H1 (cell line): ENCODE measurements around the gene OR8B8. TPM values are rescaled to one million over a fixed set of nuclear protein-coding genes. Genes with fewer than 3 reads are reported as not detected.

Source experiments
- CTCF ChIA-PET: fragments of 300-600 bp; sonication (Branson Sonifier 250); formaldehyde crosslinking; loops from one replicate; lab custom pipeline; 2021; ENCODE audit not compliant: partially characterized antibody; lab: Charles Lee
- POLR2A ChIA-PET: fragments of 300-600 bp; sonication (Branson Sonifier 250); formaldehyde crosslinking; loops from one replicate; lab custom pipeline; 2021; ENCODE audit warnings: inconsistent platforms; ENCODE audit not compliant: partially characterized antibody; lab: Charles Lee
- DNase-seq, 2 experiments: peaks; one replicate each; pipeline versions ENCODE4 v3.0.0 to v3.0.0-alpha.2; 2010 to 2022; ENCODE audit warnings: low spot score in 2 of 2, low read depth in 1 of 2, mixed read lengths in 1 of 2
- FAIRE-seq: peaks from 2 replicates; lab custom pipeline; 2011; peaks lifted over from hg19 to GRCh38; lab: Jason Lieb, UNC
- H2AFZ ChIP-seq: 2 replicates; pipeline ENCODE4 v1.8.1; 2012; ENCODE audit warnings: low read length, inconsistent platforms
- H2AK5ac ChIP-seq: 2 replicates; pipeline ENCODE4 v1.6.1; 2013; ENCODE audit warnings: low read depth, low read length
- H2BK120ac ChIP-seq: replicated peaks from 2 replicates; pipeline ENCODE3; 2013; ENCODE audit warnings: low read depth, low read length, inconsistent platforms
- H2BK12ac ChIP-seq: 2 replicates; pipeline ENCODE4 v1.6.1; 2013; ENCODE audit warnings: low read depth, low read length
- H2BK15ac ChIP-seq: 2 replicates; pipeline ENCODE4 v1.6.1; 2013; ENCODE audit warnings: low read length
- H2BK20ac ChIP-seq: 2 replicates; pipeline ENCODE4 v1.6.1; 2013; ENCODE audit warnings: low read length
- H2BK5ac ChIP-seq: 2 replicates; pipeline ENCODE4 v1.6.1; 2013; ENCODE audit warnings: low read depth, low read length
- H3K14ac ChIP-seq: 2 replicates; pipeline ENCODE4 v1.6.1; 2013; ENCODE audit warnings: inconsistent platforms; ENCODE audit not compliant: insufficient read length
- H3K18ac ChIP-seq: 2 replicates; pipeline ENCODE4 v1.6.1; 2013; ENCODE audit warnings: low read length; ENCODE audit errors: extremely low read depth
- H3K23ac ChIP-seq: 2 replicates; pipeline ENCODE4 v1.6.1; 2013; ENCODE audit warnings: inconsistent platforms; ENCODE audit not compliant: insufficient read length
- H3K23me2 ChIP-seq: 2 replicates; pipeline ENCODE4 v1.6.1; 2013; ENCODE audit warnings: low read depth, low read length
- H3K27ac ChIP-seq: 2 replicates; pipeline ENCODE4 v1.6.1; 2011; ENCODE audit warnings: low read depth, low read length, inconsistent platforms
- H3K27me3 ChIP-seq, 4 experiments: replicated peaks in 1 of 4; 1 replicate in 1 of 4; 2 replicates in 3 of 4; pipeline versions ENCODE4 v1.6.1 to v1.8.1; 2011 to 2013; ENCODE audit warnings: low read length in 3 of 4, mild to moderate bottlenecking in 3 of 4, inconsistent platforms in 2 of 4, mixed read lengths in 2 of 4, moderate library complexity in 1 of 4; ENCODE audit not compliant: control insufficient read depth in 3 of 4, insufficient read depth in 3 of 4; ENCODE audit errors: extremely low read depth in 1 of 4
- H3K36me3 ChIP-seq, 4 experiments: 2 replicates each; pipeline versions ENCODE4 v1.6.1 to v1.8.1; 2011 to 2013; ENCODE audit warnings: mild to moderate bottlenecking in 4 of 4, low read length in 3 of 4, moderate library complexity in 2 of 4, control low read depth in 1 of 4, inconsistent platforms in 1 of 4; ENCODE audit not compliant: insufficient read depth in 4 of 4, control insufficient read depth in 2 of 4
- H3K4ac ChIP-seq: replicated peaks from 2 replicates; pipeline ENCODE3; 2013; ENCODE audit warnings: low read length, low read depth, mixed read lengths, inconsistent platforms; ENCODE audit not compliant: insufficient read length
- H3K4me1 ChIP-seq, 4 experiments: replicated peaks in 1 of 4; 1 replicate in 1 of 4; 2 replicates in 3 of 4; pipeline versions ENCODE4 v1.6.1 to v1.8.1; 2011 to 2013; ENCODE audit warnings: low read length in 3 of 4, inconsistent platforms in 2 of 4, mixed read lengths in 1 of 4; ENCODE audit not compliant: insufficient read depth in 4 of 4, control insufficient read depth in 3 of 4
- H3K4me2 ChIP-seq, 2 experiments: 2 replicates each; pipeline versions ENCODE4 v1.6.1 to v1.8.1; 2011 to 2013; ENCODE audit warnings: low read depth in 2 of 2, low read length in 2 of 2, control low read depth in 1 of 2, inconsistent platforms in 1 of 2, mild to moderate bottlenecking in 1 of 2; ENCODE audit not compliant: insufficient read depth in 1 of 2
- H3K4me3 ChIP-seq, 4 experiments: fragments of 200-600, 300-600 bp in 1 of 4; sonication (generic), shearing (Covaris generic), sonication (Bioruptor Twin) in 1 of 4; 2 replicates each; pipeline versions ENCODE4 v1.5.1 to v1.8.1; 2011 to 2016; ENCODE audit warnings: low read length in 4 of 4, low read depth in 3 of 4, control low read depth in 2 of 4, inconsistent platforms in 2 of 4, mild to moderate bottlenecking in 2 of 4, mixed read lengths in 1 of 4, moderate library complexity in 1 of 4; ENCODE audit not compliant: insufficient read depth in 2 of 4; ENCODE audit errors: extremely low read depth in 1 of 4
- H3K56ac ChIP-seq: replicated peaks from 2 replicates; pipeline ENCODE3; 2013; ENCODE audit warnings: low read depth, mild to moderate bottlenecking, mixed read lengths, low read length, inconsistent platforms; ENCODE audit not compliant: insufficient read length
- H3K79me1 ChIP-seq: 2 replicates; pipeline ENCODE4 v1.6.1; 2013; ENCODE audit warnings: low read depth, low read length, control low read depth
- H3K79me2 ChIP-seq, 2 experiments: 2 replicates each; pipeline versions ENCODE4 v1.6.1 to v1.8.1; 2012 to 2013; ENCODE audit warnings: low read length in 2 of 2, mild to moderate bottlenecking in 2 of 2, inconsistent platforms in 1 of 2; ENCODE audit not compliant: insufficient read depth in 2 of 2, control insufficient read depth in 1 of 2
- H3K9ac ChIP-seq, 4 experiments: replicated peaks in 1 of 4; 1 replicate in 1 of 4; 2 replicates in 3 of 4; pipeline versions ENCODE4 v1.6.1 to v1.8.1; 2011 to 2013; ENCODE audit warnings: low read depth in 3 of 4, low read length in 3 of 4, control low read depth in 2 of 4, mild to moderate bottlenecking in 2 of 4, moderate library complexity in 2 of 4, inconsistent platforms in 1 of 4; ENCODE audit errors: extremely low read depth in 1 of 4
- H3K9me3 ChIP-seq, 2 experiments: 2 replicates each; pipeline versions ENCODE4 v1.6.1 to v1.8.1; 2012 to 2013; ENCODE audit warnings: mild to moderate bottlenecking in 2 of 2, moderate library complexity in 2 of 2, control low read depth in 1 of 2, inconsistent platforms in 1 of 2, low read depth in 1 of 2, low read length in 1 of 2, mixed read lengths in 1 of 2; ENCODE audit not compliant: insufficient read depth in 2 of 2
- H4K20me1 ChIP-seq, 2 experiments: replicated peaks in 1 of 2; 2 replicates each; pipeline versions ENCODE3 to v1.8.1; 2011 to 2013; ENCODE audit warnings: inconsistent platforms in 2 of 2, low read length in 2 of 2, mild to moderate bottlenecking in 1 of 2; ENCODE audit not compliant: insufficient read depth in 2 of 2, control insufficient read depth in 1 of 2
- H4K5ac ChIP-seq: 2 replicates; pipeline ENCODE4 v1.6.1; 2013; ENCODE audit warnings: low read length, low read depth, mixed read lengths, inconsistent platforms; ENCODE audit not compliant: insufficient read length
- H4K8ac ChIP-seq: 2 replicates; pipeline ENCODE4 v1.8.0; 2013; ENCODE audit warnings: mild to moderate bottlenecking, moderate library complexity, low read length, inconsistent platforms; ENCODE audit not compliant: insufficient read depth; ENCODE audit errors: extremely low read depth
- H4K91ac ChIP-seq: replicated peaks from 2 replicates; pipeline ENCODE3; 2013; ENCODE audit warnings: low read length, mixed read lengths, inconsistent platforms; ENCODE audit not compliant: insufficient read length
- CTCF ChIP-seq, 3 experiments: IDR thresholded peaks; 1 replicate in 2 of 3; 2 replicates in 1 of 3; pipeline versions ENCODE4 v1.5.1 to v1.6.1; 2011; ENCODE audit warnings: low read length in 3 of 3, mild to moderate bottlenecking in 3 of 3, inconsistent platforms in 2 of 3, low read depth in 1 of 3, moderate library complexity in 1 of 3; ENCODE audit not compliant: insufficient read depth in 1 of 3; ENCODE audit errors: control extremely low read depth in 1 of 3
- EP300 ChIP-seq, 2 experiments: IDR thresholded peaks; 1 replicate in 1 of 2; 2 replicates in 1 of 2; pipeline ENCODE4 v1.6.1; 2011 to 2012; ENCODE audit warnings: low read depth in 2 of 2, low read length in 2 of 2, mild to moderate bottlenecking in 2 of 2, borderline replicate concordance in 1 of 2, inconsistent platforms in 1 of 2, moderate library complexity in 1 of 2
- RAD21 ChIP-seq, 2 experiments: IDR thresholded peaks in 1 of 2; conservative IDR thresholded peaks in 1 of 2; 2 replicates each; pipeline ENCODE4 v1.6.1; 2011; ENCODE audit warnings: low read depth in 2 of 2, low read length in 2 of 2, improper control_type of control experiment in 1 of 2, inconsistent platforms in 1 of 2, mild to moderate bottlenecking in 1 of 2, moderate library complexity in 1 of 2
- WGBS, 2 experiments: shearing (Covaris generic) in 1 of 2; methylation state at CpG; one replicate each; pipeline versions ENCODE4 v1.1.6 to v1.1.7; 2013 to 2015; ENCODE audit warnings: low lambda C conversion rate in 2 of 2, mixed read lengths in 2 of 2, inconsistent platforms in 1 of 2, low coverage in 1 of 2, missing lambda C conversion rate in 1 of 2; ENCODE audit not compliant: insufficient replicate concordance in 2 of 2, insufficient coverage in 1 of 2, insufficient read length in 1 of 2; ENCODE audit errors: extremely low coverage in 1 of 2, missing lambda C conversion rate in 1 of 2; 5-methylcytosine and 5-hydroxymethylcytosine counted together
- polyA plus RNA-seq, 7 experiments: library from polyadenylated mRNA; depleted of rRNA in 3 of 7; stranded (reverse) in 5 of 7; unstranded in 2 of 7; fragments of >200 nt in 5 of 7; fragments of 200-250 nt in 2 of 7; gene quantifications; 1 replicate in 5 of 7; 2 replicates in 1 of 7; 4 replicates in 1 of 7; pipeline versions ENCODE4 v1.2.1 to v1.2.3, GENCODE V29; 2011 to 2013; ENCODE audit warnings: missing spikeins in 2 of 7, mixed read lengths in 2 of 7
- total RNA-seq: library from RNA; stranded (reverse); fragmentation: NEBNext Ultra II Directional; extraction: Animal tissue kit (Norgen Biotek cat#: 25700); gene quantifications from 2 replicates; pipeline ENCODE4 v1.2.1, GENCODE V29; 2021

OR8B8 gene
- total and polyA plus RNA-seq, 2 of the 8 experiments (the other 6 are each of a cell fraction or from before 2014, with no cell fraction given): not detected

- H2BK120ac ChIP-seq: no peak overlapping the region
- H3K9me3 ChIP-seq: no peaks in the 10 kb centered on the region
- WGBS, 2 experiments: 39% methylated on average over 5 of the region's 5 CpGs; no CpG with 5 or more reads in 1 of the 2 experiments
- H3K23me2 ChIP-seq: no peaks in the 10 kb centered on the region
- H3K27me3 ChIP-seq: no peaks in the 10 kb centered on the region
- ChIA-PET POLR2A (no interaction called here), CTCF (interaction anchor here (0.5 to 6.2 kb wide), 38 partner anchors 9 to 497 kb away, joined by 3 to 59 read pairs (median 6); partner anchors contain the start of genes OR8B4 and TBRG1)
- H3K9ac ChIP-seq: no peak overlapping the region
- no peak overlapping the region for H2BK5ac ChIP-seq
- H3K4me2 ChIP-seq: no peak overlapping the region
- H3K56ac ChIP-seq: no peak overlapping the region
- no peak for TF ChIP-seq EP300 (IDR thresholded peaks at IDR 0.05; ENCODE audit: borderline replicate concordance in 1 of 2, low read depth in 2 of 2, low read length in 2 of 2)
- peak; percentile 75 to 78 for TF ChIP-seq RAD21 (IDR thresholded peaks at IDR 0.05 in 1 of 2, conservative IDR thresholded peaks at IDR 0.05 in 1 of 2; ENCODE audit: low read depth in 2 of 2, low read length in 2 of 2)
- peak in 2 of 3 experiments; percentile 25 to 54; a peak in 2 of 4 replicates for TF ChIP-seq CTCF (IDR thresholded peaks at IDR 0.05; ENCODE audit: control extremely low read depth in 1 of 3, insufficient read depth in 1 of 3, low read depth in 1 of 3, low read length in 3 of 3)
- FAIRE-seq (no peak), DNase-seq (no peak)
- H3K4ac ChIP-seq: no peak overlapping the region
- H3K36me3 ChIP-seq: no peaks in the 10 kb centered on the region
- no peak overlapping the region for H2BK12ac ChIP-seq
- no peak overlapping the region for H4K8ac ChIP-seq
- no peaks in the 10 kb centered on the region for H4K20me1 ChIP-seq
- no peak overlapping the region for H4K5ac ChIP-seq
- H3K27ac ChIP-seq: no peak overlapping the region
- H3K79me2 ChIP-seq: no peaks in the 10 kb centered on the region
- no peak overlapping the region for H3K23ac ChIP-seq
- no peak overlapping the region for H2BK15ac ChIP-seq
- H3K4me3 ChIP-seq: no peak overlapping the region
- H2AK5ac ChIP-seq: no peak overlapping the region
- no peak overlapping the region for H4K91ac ChIP-seq
- no peaks in the 10 kb centered on the region for H3K4me1 ChIP-seq
- no peak overlapping the region for H2BK20ac ChIP-seq
- no peak overlapping the region for H2AFZ ChIP-seq
- no peaks in the 10 kb centered on the region for H3K79me1 ChIP-seq
- H3K18ac ChIP-seq: no peak overlapping the region
- H3K14ac ChIP-seq: no peak overlapping the region
Observed at GRCh38 chr11:124415356-124415923, 30.1 kb downstream of the OR8B8 start.
